HG03025 (cell line): ENCODE results near the gene TMEM45A.
"Not testable (repeated sequence)": the region's sequence is repeated elsewhere in the genome, so short reads cannot be mapped to it uniquely, and the experiment has no call there.

Experiments
- ATAC-seq: cut with Tn5 transposase; IDR thresholded peaks from one replicate; pipeline ENCODE4 v1.9.1; 2021; ENCODE audit warnings: mild to moderate bottlenecking, moderate library complexity; ENCODE audit not compliant: unreplicated experiment, low FRiP score

Gene TMEM45A

GRCh38 chr3:100531093-100531492, 38.7 kb downstream of the TMEM45A start:
- no peak for ATAC-seq

DNA sequence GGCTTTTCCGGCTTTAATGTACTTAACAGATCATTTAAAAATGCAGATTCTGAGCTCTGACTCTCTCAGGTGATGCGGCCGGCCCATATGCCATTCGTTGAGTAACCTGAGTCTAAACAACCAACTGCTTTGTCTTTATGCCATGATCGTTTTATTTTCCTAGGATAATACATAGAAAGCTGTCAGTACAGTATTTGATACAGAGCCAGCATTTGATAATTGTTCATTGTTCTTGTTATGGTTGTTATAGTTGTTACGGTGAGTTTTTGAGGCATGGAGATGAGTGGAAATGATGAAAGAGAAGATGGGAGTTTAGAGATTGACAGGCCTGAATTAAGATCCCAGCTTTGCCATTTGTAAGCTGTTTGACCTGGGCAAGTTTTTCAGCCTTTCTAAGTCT, 40.0 kb downstream of the TMEM45A start:
- ATAC-seq: no peak

GRCh38 chr3:100533176-100533575, 40.8 kb downstream of the TMEM45A start:
- no peak for ATAC-seq

DNA sequence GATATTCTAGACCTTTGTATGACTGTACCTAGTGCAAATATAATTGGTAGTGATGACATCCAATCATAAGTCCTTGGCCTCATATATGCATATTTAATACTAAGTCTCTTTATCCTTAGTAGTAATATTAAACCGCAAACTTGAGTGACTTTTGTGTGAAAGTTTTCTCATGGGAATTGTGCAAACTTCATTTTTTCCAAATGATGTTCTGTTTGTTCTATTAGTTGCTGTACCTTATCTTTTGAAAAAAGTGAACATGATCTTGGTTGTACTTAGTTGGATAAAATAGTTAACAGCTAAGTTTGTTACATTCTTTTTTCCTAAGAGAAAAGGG, 43.2 kb downstream of the TMEM45A start:
- ATAC-seq: no peak

- ATAC-seq: no peak
These were observed 43.7 kb downstream of the TMEM45A start for GRCh38 chr3:100536093-100536492.

DNA sequence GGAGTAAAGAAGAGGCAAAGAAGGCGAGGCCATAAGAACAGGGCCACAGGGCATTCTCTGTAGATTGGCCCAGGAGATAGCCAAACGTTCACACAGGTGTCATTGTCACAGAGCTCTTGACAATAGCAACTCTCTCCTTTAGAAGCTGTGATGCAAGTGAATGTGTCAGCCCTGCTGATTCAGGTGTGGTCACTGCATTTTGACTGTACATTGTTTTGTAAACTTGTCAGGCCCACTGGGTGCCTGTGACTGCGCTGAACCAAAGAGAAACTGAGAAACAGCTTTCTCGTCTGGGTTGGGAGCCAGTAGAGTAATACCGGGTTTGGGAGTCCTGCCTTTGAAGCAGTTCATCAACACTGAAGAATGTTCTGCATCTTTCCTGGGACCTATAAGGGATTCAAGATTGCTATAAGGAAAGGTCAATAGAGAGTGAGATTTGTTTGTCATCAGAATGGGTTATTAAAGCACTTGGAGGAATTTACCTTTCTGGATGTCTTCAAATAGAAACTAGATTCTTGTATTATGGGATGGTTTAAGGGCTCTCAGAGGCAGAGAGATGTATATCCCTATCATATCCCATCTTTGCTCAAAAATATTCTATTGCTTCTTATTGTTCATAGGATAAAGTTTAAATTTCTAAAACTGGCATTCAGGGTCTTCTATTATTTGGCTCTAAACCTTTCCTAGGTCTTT, 45.4 kb downstream of the TMEM45A start:
- ATAC-seq: peak; percentile 82

DNA sequence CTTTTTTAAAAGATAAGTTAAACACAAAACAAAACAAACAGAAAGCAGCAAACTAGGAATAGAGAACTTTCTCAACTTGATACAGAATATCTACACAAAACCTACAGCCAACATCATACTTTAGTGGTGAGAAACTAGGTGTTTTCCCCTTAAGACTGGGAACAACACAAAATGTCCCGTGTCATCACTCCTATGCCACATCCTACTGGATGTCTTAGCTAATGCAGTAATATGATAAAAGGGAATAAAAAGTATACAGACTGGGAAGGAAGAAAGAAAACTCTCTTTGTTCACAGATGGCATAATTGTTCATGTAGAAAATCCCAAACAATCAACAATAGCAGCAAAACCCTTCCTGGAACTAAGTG, 45.9 kb downstream of the TMEM45A start:
- ATAC-seq: peak; percentile 14

DNA sequence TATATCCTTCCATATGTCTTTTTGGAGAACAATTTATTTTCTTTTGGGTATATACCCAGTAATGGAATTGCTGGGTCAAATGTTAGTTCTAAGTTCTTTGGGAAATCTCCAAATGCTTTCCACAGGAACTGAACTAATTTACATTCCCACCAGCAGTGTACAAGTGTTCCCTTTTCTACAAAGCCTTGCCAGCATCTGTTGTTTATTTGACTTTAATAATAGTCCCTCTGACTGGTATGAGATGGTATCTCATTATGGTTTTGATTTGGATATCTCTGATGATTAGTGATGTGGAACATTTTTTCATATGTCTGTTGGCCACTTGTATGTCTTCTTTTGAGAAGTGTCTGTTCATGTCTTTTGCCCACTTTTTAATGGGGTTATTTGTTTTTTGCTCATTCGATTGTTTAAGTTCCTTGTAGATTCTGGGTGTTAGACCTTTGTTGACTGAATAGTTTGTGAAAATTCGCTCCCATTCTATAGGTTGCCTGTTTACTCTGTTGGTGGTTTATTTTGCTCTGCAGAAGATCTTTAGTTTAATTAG, 48.4 kb downstream of the TMEM45A start:
- ATAC-seq: no peak

DNA sequence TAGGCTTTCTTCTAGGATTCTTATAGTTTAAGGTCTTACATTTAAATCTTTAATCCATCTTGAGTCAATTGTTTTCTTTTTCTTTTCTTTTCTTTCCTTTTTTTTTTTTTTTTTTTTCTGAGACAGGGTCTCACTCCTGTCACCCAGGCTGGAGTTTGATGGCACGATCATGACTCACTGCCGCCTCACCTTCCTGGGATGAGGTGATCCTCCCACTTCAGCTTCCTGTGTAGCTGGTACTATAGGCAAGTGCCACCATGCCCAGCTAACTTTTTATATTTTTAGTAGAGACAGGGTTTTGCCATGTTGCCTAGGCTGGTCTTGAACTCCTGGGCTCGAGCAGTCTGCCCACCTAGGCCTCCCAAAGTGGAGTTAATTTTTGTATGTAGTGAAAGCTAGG, 49.0 kb downstream of the TMEM45A start:
- not testable (repeated sequence) for ATAC-seq

DNA sequence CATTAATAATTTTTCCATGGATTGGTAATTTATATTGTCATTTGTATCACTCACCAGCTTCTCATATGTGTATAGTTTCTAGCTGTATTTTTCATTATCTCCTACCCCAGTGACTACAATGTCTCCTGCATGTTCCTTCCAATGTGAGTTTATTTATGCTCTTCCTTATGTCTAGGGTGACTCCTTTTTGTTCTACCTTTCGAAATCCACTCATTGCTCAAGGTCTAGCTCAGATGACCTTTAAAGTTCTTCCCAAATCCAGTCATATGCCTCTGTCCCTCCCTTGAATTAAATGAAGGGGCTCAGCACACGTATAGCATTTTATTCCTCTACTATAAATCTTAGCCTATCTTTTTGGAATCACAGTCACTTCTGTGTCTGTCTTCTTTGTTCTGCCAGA, 53.0 kb downstream of the TMEM45A start:
- ATAC-seq: no peak

DNA sequence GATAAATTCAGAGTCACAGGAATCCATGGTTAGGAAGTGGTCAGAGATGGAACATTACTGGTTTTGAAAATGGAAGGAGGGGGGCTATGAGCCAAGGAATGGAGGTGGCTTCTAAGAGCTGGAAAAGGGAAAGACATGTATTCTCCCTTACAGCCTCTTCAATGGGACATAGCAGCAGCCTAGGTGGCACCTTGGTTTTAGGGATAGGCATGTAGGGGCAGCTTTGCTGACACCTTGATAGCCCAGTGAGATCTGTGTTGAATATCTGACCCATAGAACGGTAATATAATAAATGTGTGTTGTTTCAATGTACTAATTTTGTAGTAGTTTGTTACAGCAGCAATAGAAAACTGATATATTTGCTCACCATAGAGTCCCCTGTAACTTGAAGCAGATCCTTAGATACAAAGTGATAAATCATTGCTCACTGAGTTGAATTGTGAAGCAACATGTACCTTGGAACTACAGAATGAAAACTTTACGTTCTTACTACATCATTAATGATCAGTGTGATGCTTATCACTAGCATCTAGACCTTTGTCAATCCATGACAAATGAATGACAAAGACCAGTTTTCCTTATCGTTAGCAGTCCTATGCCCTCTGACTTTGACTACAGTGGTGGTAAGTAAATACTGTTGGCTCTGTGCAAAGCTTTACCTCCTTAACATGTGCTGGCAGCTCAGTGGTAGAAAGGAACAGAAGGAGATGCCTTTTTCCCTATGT, 53.8 kb downstream of the TMEM45A start:
- ATAC-seq: no peak

DNA sequence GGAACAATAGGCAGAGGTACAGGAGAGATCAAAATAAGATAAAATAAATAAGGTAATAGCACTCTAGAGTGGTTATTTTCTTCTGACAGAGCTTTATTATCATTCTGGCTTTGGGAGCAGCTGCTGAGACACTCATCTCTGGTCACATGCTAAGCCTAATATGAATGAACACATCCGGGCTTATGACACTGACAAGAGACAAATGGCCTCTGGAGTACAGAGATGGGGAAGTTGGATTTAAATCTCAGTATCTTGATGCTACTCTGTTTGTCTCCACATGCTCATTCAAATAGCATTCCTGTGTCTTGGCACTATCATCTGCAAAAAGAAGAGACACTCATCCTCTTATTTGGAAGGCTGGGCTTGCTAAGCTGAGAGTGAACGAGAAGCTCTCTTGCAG, 55.6 kb downstream of the TMEM45A start:
- no peak for ATAC-seq

GRCh38 chr3:100553618-100554372, 61.4 kb downstream of the TMEM45A start:
- no peak for ATAC-seq

- ATAC-seq: no peak
These were observed 61.9 kb downstream of the TMEM45A start for GRCh38 chr3:100554373-100554676.

GRCh38 chr3:100556673-100557310, 64.4 kb downstream of the TMEM45A start:
- ATAC-seq: no peak

GRCh38 chr3:100558233-100558632, 65.8 kb downstream of the TMEM45A start:
- no peak for ATAC-seq

- ATAC-seq: no peak
These were observed 68.0 kb downstream of the TMEM45A start for GRCh38 chr3:100560426-100560825.

- no peak for ATAC-seq
These were observed 69.2 kb downstream of the TMEM45A start for GRCh38 chr3:100561459-100562158.

GRCh38 chr3:100562224-100562857, 69.9 kb downstream of the TMEM45A start:
- no peak for ATAC-seq

GRCh38 chr3:100563228-100563627, 70.8 kb downstream of the TMEM45A start:
- ATAC-seq: no peak
